ENCODE data around the gene CEACAM19.

DNA sequence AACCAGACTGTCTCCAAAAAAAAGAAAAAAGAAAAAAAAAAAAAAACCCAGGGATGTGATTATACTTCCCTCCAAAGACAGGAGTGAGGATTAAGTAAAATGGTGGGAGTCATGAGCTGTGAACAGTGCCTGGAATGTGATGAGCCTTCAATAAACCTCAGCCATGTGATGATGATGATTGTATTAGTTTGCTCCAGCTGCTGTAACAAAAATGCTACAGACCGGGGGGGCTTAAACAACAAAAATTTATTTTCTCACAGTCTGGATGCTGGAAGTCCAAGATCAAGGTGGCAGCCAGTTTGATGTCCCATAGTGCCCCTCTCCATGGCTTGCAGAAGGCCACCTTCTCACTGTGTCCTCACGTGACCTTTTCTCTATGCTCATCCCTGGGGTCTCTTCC is 36.5 kb upstream of the CEACAM19 start:
- TF ChIP-seq, protein P1, sequence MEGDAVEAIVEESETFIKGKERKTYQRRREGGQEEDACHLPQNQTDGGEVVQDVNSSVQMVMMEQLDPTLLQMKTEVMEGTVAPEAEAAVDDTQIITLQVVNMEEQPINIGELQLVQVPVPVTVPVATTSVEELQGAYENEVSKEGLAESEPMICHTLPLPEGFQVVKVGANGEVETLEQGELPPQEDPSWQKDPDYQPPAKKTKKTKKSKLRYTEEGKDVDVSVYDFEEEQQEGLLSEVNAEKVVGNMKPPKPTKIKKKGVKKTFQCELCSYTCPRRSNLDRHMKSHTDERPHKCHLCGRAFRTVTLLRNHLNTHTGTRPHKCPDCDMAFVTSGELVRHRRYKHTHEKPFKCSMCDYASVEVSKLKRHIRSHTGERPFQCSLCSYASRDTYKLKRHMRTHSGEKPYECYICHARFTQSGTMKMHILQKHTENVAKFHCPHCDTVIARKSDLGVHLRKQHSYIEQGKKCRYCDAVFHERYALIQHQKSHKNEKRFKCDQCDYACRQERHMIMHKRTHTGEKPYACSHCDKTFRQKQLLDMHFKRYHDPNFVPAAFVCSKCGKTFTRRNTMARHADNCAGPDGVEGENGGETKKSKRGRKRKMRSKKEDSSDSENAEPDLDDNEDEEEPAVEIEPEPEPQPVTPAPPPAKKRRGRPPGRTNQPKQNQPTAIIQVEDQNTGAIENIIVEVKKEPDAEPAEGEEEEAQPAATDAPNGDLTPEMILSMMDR (conservative IDR thresholded peaks at IDR 0.05; ENCODE audit: low read length) = no peak
- no peak for TF ChIP-seq EZH2phosphoT487 (IDR thresholded peaks at IDR 0.05; ENCODE audit: borderline replicate concordance)

Measured in Loucy (cell line).